ENCODE data around the gene SBF2.

Gene SBF2

DNA sequence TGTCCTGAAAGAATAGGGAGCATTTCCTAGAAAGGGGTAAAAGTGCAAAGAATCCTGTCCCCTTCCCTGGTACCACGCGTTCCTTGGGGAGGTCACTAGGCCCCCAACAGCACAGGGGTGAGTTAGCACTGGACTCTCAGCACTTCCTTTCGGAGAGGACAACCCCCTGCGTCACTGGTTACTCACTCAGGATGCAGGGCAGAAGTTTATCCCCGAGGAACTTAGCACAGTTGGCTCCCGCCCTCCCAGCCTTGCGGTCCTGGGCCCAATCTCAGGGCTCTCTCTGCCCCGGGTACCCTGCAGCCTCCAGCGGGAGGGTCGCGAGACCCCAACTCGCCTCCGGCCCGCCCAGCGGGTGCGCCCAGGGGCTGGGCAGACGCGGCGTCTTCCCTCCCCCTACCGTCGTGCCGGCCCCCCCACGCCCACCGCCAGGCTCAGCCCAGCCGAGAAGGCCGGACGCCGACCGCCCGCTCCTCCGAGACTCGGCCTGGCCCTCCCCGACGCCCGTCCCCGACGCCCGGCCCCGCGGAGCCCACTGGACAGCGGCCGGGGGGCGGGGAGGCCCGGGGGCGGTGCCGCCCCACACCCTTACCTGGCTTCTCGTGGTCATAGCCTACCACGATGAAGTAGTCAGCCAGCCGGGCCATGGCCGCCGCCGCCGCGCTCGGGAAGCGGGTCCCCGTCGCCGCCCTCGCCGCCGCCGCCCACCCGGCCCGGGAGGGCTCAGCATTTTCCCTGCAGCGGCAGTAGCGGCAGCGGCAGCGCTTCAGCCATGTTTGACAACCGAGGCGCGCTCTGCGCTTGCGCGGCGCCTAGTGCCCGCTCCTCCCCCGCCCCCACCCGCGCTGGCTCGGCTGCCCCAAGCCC lies at the start of gene SBF2:
Gene SBF2 (minus strand): TSS at position 797 of the 867 bp plus-strand sequence. CDS start 150 bp downstream, at position 647.
- ATAC-seq (peak; percentile 40), DNase-seq (peak; percentile 84)

DNA sequence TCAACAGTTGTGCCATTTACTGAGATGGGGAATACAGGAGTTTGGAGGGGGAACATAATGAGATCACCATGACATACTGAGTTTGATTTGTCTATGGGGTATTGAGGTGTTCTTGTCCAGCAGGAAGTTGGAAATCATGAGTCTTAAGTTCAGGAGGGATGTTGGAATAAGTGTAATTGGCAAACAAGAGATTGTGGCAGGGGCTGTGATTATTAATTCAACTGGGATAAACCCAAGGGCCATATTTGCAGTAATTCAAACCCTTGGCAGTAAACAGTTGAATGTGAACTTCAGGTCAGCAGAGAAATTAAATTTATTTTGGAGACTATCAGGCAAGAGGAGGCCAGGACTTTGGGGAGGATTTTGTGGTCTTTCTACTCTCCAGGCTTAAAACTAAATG lies 44.3 kb upstream of the SBF2 start:
- ATAC-seq (no peak), DNase-seq (no peak)

DNA sequence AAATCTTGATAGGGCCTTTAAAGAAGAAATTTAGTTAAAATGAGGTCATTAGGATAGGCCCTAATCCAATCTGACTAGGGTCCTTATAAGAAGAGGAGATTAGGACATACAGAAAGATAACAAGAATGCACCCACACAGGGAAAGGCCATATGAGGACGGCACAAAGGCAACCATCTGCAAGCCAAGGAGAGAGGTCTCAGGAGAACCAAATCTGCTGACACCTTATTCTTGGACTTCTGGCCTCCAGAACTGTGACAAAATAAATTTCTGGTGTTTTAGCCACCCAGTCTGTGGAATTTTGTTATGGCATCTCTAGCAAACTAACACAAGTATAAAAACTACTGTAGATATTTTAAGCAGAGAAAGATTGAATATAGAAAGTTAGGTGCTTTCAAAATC lies 39.5 kb upstream of the SBF2 start:
- DNase-seq, result no peak
- no peak for ATAC-seq

DNA sequence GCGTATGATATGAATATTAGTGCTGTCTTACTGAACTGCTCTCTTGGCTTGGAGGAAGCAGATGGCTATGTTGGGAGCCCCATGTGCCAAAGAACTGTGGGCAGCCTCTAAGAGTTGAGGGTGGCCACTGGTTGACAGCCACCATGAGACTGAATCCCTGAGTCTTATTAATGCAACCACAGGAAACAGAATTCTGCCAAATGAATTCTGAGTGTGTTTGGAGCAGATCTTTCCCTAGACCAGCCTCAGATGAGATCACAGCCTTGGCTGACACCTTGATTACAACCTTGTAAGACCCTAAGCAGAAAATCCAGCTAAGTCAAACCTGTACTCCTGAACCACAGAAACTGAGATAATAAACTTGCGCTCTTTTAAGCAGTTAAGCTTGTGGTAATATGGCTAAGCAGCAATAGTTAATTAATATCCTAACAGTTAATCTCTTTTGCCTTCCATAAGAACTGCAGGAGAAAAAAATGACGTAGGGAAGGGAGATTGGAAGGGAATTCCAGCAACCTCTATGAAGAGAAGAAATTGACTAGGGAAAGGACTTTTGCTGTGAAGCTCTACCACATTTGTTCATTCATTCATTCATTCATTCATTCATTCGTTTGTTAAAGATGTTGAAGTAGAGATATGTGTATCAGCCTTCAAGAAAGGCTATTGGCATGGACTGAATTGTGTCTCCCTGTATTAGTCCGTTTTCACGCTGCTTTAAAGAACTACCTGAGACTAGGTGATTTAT lies 37.7 kb upstream of the SBF2 start:
- DNase-seq (no peak), ATAC-seq (no peak)

DNA sequence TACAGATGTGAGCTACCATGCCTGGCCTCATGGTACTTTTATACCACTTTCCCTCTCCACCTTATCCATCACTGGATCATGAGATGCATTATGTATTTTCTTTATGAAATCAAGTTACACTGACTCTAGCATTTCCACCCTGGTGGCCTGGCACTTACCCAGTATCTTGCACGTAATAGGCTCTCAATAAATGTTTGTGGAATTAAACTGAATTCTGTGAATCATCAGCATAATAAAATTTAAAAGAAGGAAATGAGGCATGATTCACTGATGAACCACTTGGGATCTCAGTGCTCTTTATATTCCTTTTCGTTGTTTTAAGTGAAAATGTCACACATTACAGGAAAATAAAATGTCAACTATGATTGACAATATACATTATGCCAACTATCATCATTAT lies 35.9 kb upstream of the SBF2 start:
- ATAC-seq (no peak), DNase-seq (no peak)

DNA sequence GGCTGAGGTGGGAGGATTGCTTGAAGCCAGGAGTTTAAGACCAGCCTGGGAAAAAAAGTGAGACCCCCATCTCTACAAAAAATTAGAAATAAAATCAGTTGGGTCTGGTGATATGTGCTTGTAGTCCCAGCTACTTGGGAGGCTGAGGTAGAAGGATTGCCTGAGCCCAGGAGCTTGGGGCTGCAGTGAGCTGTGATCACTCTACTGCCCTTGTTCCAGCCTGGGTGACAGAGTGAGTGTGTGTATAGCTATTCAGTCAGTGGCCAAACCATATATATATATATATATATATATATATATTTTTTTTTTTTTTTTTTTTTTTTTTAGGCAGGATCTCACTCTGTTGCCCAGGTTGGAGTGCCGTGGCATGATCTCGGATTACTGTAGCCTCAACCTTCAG lies 35.3 kb upstream of the SBF2 start:
- DNase-seq, result no peak
- no peak for ATAC-seq

DNA sequence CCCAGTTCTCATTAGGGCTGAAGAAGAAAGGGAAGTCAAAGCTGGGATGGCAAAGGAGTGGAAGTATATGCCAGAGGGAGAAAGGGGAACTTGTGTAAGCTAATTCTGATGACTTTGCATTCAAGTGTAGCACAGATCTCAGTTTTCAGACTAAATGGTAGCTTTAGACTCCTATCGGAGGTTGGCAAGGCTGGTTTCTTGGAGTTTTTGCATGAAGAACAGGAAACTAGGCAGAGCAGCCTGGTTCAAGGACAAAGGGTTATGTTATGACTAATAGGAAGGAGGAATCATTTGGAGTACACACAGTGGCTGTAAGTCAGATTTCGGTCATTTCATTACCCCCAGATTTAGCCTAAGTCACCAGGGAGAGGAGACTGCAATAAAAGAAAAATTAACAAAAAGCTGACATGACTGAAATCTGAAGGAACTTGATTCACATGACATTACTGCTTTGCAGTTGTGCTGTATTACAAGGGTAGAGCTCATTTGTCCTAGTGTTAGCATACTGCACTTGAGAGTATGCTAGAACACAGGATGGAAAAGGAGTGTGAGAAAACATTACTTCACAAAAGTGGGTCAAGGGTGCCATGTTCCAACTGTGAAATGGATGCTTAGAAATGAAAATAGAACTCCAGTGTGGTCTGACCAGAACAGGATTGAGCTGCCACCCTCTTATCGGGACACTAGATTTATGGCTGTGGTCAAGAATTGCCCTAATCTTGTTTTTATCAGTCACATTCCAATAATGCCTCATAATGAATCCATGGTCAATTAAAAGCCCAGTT lies 34.5 kb upstream of the SBF2 start:
- ATAC-seq, result no peak
- no peak for DNase-seq

DNA sequence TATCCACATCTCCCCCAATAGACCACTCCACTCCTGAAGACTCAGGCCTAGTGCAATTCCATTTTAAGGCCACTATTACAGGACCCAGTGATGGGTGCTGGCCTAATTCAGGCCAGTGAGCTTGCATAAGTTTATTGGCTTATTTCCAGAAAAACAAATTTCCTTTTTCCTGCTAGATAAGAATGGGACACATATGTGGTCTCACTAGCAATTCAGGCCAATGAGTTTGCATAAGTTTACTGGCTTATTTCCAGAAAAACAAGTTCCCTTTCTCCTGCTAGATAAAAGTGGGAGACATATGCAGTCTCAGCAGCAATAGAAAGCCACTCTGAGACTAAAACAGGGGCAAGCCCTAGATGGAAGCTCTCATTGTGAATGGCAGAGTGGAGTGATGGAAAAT lies 33.2 kb upstream of the SBF2 start:
- DNase-seq (no peak), ATAC-seq (no peak)

DNA sequence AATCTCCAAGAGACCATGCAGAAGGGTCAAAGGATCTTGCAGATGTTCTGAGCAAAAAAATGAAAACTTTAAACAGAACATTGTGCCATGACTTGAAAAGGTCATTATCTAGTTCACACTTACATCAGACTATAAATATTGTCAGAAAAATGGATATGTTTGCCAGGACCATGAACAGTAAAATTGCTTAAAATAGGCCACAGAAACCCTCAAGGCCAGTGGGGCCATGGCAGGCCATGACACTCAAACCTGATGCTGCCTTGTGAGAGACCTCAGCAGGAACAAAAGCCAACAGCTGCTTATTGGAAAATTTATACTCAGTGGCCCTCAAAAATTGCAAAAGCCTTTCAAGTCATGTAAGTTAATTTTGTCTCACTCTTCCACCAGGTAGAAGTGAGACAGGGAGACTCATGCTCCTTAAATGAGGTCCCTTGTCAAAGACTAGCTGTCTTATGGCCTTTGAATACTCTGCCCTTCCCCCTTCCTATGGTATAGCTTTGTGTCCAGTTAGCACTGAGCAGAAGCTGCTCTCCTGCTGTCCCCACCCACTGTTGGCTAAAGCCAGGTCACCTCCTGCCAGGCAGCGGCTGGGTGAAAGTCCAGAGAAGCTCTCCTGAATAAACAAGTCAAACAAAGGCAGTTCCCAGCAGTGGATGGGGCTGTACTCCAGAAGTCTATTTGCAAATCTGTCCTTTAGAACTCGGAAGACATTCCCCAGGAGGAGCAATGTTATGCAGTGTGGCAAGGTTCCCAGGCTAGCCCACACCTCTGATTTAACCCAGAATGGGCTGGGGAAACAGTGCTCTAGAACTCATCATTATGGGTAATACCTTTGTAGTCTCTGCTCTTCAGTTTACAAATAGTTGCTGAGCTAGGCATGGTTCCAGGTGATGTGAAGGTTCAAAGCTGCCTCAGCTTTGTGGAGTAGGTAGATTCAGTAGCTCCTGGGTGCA lies 32.3 kb upstream of the SBF2 start:
- no peak for ATAC-seq
- DNase-seq, result no peak

DNA sequence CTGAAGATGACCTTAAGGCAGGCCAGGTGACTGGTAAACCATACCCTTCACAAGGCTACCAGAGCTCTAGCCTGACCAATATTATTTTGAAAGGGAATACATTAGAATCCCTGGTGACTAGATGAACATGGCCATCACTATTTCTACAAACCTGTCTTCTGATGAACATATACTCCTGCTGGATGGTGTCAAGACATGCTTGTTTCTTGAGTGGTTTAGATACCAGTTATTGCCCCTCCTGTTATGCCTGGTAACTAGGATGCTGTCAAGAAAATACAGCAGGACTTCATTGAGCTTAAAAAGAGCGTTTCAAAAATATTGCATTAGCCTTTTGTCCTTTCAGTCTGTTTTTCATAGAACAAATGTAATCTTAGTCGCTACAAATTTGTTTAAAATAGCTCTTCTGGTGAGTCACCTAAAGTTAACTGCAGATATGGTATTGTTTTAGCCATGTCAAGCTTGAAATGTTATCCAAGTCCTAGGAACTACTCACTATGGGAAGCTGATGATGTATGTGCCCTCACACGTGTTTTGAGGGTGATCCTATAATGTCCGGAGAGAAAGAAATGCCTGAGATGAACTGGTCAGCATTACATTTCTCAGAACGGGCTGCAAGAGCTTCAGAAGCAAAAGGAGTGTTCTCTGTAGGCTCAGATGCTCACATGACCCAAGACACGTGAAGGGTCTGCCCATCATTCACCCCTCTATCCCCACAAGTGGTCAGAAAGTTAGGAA lies 31.4 kb upstream of the SBF2 start:
- no peak for DNase-seq
- ATAC-seq, result no peak

DNA sequence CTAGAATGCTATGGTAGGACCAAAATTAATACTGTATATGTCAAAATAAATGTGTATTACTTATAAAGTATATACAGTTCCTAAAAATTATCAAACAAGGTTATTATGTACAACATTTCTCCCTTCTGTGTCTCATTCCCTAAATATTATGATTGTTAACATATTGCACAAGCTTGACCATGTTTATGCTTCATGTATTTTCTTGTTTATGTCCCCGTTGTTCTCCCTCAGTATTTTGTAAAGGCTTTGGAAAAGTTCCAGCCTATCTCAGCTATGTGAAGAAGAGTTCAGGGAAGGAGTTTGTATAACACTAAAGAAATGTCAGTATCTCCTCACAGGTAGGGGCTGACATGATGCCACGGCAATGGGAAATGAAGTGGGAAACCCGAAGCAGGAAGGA lies 30.5 kb upstream of the SBF2 start:
- ATAC-seq (no peak), DNase-seq (no peak)

DNA sequence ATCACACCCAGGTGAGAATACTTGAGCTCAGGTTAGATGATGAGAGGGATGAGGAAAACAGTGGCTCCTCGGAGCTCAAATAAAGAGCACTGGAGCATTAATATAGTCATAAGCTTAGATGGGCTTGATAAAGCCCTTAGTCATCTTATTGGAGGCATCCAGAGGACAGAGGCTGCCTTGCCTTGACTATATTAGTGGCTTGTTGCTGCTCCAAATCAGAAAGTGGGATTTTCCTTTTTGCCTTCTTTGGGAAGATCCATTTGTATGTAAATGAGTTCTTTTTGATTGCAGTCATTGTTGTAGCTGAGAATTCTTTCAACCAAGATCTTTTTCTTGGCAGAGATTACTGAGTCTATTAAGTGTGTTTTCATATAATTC lies 29.8 kb upstream of the SBF2 start:
- DNase-seq (no peak), ATAC-seq (no peak)

DNA sequence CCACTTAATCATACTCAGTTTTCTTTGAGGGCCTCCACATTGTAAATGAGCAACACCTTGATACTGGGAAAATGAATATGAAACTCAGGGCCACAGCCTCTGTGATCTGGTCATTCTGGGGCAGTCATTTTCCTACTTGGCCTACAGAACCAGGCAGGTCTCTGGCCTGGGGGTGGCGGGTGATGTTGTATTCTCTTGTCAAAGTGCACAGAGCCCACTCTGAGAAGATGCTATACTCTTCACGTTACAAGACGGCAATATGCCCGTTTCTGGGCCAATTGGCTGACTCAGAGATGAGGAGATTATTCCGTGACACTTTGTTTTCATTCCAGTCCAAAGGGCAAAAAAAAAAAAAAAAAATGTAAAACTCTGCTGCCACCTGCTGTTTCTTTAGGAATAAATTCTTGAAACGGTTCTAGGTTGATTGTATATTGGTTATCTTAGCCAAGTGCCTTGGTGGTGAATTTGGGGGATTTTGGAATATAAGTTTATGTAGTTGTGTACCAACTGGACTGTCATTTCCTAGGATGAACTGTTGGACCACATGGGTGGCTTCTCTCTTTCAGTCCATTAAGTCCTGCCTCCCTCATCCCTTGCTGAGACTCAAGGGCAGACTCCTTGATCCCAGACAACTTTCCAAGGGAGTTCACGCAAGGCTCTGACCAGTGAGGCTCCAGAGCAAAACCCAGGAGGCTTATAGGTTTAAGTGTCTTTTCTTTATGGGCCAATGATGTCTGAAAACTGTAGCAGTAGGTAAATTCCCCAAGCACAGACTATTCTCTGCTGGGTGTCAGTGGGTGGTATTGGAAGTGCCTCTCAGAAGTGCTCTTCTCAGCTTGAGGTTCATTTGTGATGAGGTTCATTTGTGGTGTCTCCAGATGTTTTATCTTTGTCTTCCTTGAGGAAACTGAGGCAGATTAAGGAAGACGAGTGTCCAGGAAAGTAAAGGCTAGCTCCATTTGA lies 29.1 kb upstream of the SBF2 start:
- DNase-seq, result peak; percentile 49
- peak; percentile 85 for ATAC-seq

DNA sequence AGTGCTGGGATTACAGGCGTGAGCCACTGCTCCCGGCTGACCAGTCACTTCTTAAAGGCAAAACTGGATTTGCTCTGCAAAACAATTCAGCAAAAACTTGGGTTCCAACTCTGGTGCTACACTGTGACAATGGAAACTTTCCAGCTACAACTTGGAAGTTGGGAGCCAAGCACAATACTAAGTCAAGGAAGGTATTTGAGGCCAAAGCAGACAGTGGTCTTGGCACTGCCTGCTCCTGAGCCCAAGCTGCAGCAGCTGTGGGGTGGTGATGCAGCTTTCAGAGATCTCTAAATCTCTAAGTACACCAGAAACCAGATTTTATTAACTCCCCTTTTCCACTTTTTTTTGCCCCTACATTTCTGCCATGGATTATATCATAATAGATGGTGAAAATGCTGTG lies 28.4 kb upstream of the SBF2 start:
- ATAC-seq, result no peak

DNA sequence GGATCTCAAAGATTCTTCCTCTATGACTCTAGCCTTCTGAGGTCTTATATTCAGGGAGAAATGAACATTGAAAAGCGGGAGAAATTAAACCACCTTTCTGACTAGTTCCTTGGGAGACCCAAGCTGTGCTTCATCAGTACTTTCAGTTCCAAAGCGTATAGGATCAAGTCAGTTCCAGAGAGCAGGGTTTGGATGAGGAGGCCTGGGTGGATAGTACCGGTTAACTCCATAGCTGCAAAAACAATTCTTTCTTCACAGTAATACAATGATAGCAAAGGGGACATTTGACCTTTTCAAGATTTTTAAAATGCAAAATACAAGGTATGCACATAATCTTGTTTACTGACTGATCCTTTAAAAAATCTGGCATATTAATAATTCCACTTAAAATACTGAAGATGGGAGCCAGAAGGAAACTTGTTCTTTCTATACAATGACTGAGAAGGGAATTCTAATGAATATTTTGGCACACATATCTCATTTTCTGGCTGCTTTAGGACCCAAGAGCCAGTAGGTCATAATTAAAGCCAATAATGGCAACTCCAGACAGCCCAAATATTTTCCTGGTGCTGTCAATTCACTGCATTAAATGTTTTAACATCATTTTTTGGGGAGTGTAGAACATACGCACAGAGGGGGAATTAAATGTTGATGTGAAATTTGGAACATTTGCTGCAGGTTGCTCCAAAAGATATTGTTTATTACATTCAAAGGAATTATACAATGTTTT lies 26.9 kb upstream of the SBF2 start:
- DNase-seq, result no peak
- ATAC-seq, result no peak

More for the DNA sequence above, 28.4 kb upstream of the SBF2 start:
- DNase-seq, result no peak

DNA sequence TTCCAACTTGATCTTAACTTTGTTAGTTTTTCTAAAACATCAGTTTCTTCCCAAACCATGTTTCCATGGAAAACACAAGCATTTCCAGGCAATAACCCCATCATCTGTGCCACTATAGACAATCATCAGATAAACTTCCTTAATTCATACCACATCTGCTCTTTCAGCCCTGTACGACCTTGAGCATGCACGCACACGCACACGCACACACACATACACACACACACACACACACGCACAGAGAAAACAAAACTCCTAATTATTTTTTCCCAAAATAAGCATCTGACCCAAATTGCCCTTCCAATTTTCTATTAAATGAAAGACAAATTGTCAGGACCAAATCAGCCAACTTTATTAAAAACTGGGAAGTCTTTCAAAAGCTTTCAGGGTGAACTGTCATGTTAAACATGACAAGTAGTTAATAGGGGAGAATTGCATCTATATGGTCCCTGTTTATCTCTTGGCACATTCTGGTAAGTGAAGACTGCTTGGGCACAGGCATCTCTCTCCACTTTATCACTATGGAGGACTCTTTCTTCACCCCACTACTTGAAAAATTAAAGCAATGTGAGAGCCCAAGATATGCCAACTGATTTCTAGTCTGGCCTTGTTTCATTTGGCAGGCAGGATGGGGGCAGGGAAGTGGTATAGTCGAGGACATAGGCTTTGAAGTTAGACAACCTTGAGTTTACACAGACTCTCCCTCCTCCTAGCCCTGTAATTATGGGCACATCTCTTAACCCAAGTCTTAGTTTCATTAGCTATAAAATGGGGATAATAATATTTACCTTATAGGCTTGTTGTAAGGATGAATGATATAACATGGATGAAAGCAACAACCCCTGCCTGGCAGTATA lies 25.9 kb upstream of the SBF2 start:
- DNase-seq (no peak), ATAC-seq (no peak)

DNA sequence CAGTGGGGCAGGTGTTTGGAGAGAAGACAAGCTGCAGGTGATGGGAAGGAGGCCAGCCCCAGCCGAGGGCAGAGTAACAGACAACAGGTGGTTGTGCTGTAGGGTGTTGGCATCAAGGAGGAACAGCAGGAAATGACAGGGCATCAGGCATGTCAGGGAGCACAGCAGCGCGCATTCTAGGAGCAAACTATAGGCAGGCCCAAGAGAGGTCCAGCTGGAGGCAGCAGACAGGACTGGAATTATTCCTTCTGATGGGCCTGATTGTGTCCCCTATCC lies 24.4 kb upstream of the SBF2 start:
- DNase-seq (no peak), ATAC-seq (no peak)

DNA sequence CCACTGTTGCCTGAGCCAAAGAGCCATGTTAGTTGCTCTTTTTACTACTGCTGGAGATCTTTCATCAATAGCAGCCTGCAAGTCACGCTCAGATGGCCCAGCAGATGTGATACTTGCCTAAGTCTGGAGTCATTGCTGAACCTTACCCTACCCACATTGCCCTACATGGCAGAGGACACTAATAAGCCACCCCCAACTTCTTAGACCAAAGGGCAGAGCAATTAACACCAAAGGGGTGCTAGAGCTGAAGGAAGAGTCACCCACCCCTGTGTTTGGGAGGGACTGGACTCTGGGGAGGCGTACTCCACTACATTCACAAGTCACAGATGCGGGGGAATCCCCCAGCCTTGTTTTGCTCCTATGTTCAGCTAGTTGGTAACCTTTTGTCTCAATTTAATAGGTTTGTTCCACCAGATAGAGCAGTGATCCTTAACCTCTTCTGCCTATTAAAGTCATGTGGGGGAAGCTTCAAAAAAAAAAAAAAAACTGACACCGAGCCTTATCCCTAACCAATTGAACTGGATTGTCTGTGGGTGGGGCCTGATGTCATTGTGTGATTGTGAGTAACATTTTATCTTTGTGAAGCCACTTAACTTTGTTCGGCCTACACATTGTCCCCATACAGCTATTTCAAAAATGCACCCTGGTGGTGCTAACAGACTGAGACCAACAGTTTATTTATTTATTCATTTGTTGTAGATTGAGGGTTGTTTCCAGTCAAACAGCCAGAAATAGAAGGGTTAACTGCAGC lies 23.9 kb upstream of the SBF2 start:
- DNase-seq, result peak; percentile 24
- peak; percentile 64 for ATAC-seq
